Body of pancreas (tissue), 4 donors: ENCODE results near the gene ANKS1A.

ENCODE experiments used
- POLR2A ChIP-seq, 3 donors: fragments of 450-650 bp; IDR thresholded peaks; one replicate each; pipeline ENCODE4 v1.6.1; 2016; ENCODE audit warnings: antibody characterized with exemption in 3 of 3, mild to moderate bottlenecking in 2 of 3
- TF ChIP-seq, protein P1 (sequence below), 7 experiments: fragments of 450-650 bp in 4 of 7; fragments of 200-600 bp in 3 of 7; sonication (generic) in 3 of 7; IDR thresholded peaks; one replicate each; pipeline ENCODE4 v1.5.1; 2016 to 2019; ENCODE audit warnings: antibody characterized with exemption in 7 of 7

DNA sequence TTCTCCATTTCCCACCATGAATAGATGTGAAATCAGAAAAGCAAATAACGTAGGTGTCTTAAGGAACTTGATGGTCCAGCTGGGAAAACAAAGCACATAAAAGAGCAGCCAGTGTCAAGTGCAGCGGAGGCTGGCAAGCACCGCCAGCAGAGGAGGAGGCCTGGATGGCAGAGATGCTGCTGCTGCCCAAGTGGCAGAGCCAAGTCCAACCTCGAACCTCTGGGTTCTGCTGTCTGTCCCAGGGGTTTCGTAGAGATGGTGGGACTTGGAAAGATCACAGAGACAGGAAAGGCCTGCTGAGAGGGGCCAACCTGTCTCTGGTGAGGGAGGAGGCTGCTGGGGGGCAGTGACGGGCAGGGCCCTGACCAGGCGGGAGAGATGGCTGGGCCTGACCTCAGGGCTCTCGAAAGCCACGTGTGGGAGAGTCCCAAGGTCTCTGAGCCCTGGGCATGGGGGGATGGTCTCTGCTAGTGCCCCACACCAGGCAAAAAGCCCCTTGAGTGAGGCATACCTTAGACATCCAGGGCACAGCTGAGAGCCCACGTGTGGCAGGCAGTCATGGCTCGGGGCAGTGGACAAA, 174.7 kb downstream of the ANKS1A start:
- TF ChIP-seq, protein P1, sequence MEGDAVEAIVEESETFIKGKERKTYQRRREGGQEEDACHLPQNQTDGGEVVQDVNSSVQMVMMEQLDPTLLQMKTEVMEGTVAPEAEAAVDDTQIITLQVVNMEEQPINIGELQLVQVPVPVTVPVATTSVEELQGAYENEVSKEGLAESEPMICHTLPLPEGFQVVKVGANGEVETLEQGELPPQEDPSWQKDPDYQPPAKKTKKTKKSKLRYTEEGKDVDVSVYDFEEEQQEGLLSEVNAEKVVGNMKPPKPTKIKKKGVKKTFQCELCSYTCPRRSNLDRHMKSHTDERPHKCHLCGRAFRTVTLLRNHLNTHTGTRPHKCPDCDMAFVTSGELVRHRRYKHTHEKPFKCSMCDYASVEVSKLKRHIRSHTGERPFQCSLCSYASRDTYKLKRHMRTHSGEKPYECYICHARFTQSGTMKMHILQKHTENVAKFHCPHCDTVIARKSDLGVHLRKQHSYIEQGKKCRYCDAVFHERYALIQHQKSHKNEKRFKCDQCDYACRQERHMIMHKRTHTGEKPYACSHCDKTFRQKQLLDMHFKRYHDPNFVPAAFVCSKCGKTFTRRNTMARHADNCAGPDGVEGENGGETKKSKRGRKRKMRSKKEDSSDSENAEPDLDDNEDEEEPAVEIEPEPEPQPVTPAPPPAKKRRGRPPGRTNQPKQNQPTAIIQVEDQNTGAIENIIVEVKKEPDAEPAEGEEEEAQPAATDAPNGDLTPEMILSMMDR (IDR thresholded peaks at IDR 0.05), result no peak
- no peak for TF ChIP-seq POLR2A (IDR thresholded peaks at IDR 0.05)
